NCI-H526 treated with DMSO at 0.1 percent for 48 hours (cell line): ENCODE results near the gene RBMS3.

Experiments
- DNase-seq: peaks from one replicate; lab custom pipeline; 2025; lab: John Stamatoyannopoulos, UW

Gene RBMS3

DNA sequence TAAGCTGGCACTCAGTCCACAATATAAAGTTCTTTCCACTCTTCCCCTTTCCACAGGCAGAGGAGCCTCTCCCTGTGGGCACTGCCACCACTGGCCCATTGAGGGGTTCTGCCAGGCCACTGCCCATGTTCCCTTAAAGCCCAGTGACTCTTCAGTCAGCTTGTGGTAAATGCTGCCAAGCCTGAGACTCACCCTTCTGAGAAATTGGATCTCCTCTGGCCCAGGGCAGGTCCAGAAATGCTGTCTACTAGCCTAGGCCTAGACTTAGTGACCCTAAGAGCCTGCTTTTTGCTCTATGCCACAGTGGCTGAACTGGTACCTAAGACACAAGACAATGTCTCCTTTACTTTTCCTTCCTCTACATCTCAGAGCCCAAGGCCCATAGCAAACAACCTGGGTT is 295.8 kb downstream of the RBMS3 start:
- DNase-seq: no peak

DNA sequence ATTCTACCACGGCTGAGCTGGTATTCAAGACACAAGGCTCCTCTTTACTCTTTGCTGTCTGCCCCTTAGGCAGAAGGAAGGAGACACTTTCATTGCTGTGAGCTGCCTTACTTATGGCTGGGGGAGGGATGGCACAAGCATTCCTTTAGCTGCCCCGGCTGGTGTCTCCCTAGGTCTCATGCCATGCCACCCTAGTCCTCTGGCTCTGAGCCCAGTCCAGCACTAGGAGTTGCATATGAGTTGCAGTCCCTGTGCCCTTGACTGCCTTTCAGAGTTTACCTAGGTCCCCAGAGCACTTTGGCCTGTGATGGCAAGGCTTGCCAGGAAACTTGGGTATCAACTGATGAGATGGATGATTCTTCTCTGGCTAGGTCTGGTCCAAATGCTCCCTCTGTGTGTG is 296.4 kb downstream of the RBMS3 start:
- DNase-seq: no peak

DNA sequence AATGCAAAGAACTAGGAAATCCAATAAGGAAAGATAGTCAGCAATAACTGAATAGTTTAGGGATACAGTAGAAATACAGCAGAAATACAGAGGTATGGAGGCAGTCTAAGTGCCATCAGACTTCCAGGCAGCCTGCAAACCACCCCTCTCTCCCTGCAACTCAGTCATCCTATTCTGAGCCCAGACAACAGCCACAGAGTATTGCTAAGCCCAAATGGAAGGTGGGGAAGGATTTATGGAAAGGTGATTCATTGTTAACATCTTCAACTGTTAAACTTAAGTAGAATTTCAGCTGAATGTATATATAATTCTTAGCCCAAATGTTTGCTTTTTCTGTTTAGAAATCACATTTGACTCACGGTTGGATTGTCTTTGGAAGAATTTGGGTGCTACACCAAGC is 300.4 kb downstream of the RBMS3 start:
- DNase-seq: no peak

DNA sequence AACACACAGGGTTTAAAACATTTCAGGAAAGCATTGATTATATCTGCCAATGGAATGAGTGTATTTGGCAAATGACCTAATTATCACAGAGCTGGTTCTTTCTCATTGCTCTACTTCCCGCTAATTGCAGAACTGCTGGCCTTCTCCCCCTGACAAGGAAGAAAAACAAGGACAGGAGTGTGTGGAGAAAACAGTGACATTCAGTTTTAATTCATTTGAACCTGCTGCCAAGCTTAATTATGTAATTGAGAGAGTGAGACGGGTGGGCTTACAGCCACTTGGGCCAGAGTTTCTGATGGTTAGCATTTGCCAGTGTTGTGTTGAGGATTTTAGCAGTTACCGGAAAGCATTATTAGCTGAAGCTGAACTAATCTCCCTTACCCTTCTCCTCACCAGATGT is 301.4 kb downstream of the RBMS3 start:
- no peak for DNase-seq

GRCh38 chr3:29583861-29584260 is 303.0 kb downstream of the RBMS3 start:
- DNase-seq: no peak

GRCh38 chr3:29585368-29585767 is 304.5 kb downstream of the RBMS3 start:
- no peak for DNase-seq

DNA sequence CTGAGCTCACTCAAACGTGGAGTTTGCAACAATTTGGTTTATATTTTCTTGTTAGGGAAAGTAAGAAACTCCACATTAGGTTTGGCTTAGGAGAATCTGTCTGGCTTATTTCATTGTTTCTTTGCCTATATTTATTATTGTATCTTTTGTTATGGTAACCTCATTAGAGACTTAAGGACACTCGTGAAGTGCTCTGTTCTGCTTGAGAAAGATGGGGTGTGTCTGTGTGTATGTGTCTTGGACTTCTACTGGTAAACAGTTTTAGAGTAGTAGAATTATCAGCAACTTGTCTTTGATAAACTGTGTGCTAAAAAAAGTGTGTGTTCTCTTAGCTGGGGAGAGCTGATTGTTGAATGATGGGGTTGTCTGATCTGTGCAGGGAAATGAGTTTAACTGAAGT is 306.5 kb downstream of the RBMS3 start:
- DNase-seq: no peak

- no peak for DNase-seq
These were observed 309.1 kb downstream of the RBMS3 start for GRCh38 chr3:29590012-29590411.

GRCh38 chr3:29590461-29590860 is 309.6 kb downstream of the RBMS3 start:
- no peak for DNase-seq

GRCh38 chr3:29591579-29591978 is 310.7 kb downstream of the RBMS3 start:
- no peak for DNase-seq

DNA sequence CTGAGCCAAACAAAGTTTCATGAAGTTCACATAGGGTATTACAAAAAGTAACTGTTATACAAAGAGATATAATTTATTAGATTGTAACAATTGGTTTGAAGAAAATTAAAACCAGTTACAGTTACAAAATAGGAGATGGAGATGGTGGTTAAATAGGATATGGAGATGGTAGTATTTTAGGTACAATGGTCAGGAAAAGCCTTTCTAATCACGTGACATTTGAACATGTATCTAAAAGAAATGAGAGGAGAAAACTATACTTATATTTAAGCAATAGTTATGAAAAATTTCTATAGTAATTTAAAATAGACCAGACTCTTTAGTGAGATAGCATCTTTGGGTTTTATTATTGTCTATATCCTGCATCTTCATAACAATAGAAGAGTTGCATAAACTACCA is 312.9 kb downstream of the RBMS3 start:
- DNase-seq: no peak

- no peak for DNase-seq
These were observed 313.4 kb downstream of the RBMS3 start for GRCh38 chr3:29594261-29594660.

DNA sequence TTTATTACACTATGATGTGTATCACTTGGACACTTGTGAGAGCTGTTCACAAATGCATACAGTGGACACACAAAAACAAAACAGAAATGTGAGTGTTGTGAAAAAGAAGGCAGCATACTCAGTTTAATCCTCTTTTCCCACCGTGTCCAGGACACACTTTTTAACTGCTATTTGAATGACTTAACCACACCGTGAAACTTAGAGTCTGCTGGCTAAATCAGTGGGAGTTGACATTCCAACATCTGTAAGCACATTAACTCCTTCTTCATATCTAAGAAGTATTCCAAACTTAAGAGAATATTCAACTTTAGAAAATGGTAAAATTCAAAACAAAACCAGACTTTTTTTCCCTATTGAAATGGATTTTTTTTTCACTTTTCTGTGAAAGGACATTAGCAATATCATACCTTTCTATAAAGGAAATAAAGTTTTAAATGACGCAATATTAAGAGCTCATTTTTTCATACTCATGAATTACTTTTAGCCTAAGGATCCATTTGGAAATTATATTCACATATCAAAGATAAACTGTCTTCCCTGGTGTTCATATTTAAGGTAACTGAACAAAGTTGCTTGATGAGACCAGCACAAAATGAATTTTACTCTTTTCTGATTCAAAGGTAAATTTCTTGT is 316.6 kb downstream of the RBMS3 start:
- no peak for DNase-seq

DNA sequence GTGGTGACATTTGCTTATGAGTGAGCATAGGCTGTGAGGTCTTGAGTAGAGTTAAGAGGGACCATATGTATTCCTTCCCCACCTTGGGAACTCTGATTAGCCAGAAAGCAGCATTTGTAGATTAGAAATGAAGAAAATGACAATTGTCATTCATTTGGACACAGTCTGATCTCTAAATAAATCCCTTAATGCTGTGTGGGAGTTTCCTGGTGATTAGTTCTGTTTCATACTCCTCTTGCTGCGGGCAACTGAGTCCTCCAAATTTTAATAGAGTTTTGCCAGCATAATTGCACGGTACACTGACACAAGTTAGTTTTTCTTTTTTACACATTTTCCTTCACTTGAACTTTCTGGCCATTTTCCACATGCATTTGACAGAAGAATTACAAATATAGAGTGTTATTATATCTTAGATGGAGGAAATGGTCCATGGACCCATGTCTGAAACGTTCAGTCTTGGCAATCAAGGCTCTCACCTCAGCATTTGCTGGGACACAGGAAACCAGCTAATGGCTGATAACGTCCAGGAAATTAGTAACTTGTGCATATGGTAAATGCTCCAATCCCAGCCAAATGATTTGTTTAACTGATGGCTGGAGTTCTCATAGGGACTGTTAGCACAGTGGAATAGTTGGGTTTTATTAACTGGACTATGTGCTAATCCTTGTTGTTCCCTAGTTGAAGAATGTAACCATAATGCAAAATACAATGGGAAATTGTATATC is 321.2 kb downstream of the RBMS3 start:
- DNase-seq: no peak

- DNase-seq: no peak
These were observed 325.0 kb downstream of the RBMS3 start for GRCh38 chr3:29605845-29606244.

DNA sequence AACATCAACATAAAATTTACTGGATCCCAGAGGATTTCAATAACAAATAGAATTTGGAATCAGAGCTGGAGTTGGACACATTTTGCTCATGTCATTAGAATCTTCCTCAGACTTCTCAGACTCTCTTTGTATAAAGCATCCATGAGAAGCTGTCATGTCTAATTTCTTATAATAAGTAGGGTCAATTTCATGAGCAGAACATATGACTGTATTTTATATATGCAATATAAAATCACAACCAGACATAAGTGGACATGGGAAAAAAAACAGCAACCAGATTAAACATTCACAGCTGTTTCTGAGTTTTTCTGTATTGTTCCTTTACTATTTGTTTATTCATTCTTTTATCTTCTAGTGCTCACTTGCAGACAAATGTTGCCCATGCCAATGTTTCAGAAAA is 325.5 kb downstream of the RBMS3 start:
- DNase-seq: no peak

DNA sequence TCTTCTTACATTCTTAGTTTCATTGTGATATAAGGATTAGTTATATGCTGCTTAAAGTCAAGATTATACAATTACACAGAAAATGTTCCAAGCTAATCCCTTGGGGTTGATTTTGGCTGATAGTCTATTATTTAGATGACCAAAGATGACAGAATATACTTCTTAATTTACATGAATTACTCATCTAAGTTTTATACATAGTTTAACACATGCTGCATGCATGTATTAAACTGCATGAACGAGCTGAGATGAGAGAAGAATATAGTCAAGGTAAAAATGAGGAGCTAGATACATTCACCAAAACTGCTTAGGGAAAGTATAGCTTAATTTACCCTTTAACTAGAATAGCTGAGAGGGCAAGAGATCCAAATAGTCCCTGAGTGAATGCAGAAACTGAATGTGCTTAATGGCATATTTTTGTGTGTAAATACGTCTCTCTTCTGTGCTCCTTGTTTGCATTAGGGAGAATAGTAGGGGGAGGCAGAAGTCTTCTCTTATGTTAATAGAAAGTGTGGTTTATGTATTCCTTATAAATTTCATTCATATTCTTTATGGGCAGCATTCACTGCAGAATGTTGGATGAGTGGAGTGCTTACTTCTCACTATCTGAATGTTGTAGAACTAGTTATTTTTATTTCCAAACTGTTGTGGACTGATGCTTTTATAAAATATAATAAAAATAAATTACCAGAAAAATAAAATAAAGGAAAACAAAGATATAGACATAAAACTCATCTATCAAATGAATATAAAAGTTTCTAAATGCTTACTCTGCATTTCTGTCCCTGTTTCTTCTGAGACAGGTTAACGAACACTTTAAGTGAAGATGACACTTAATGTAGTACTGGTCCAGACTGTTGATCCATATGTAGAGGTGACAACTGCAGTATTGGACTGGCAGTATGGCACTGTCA is 327.8 kb downstream of the RBMS3 start:
- DNase-seq: peak; percentile 12

DNA sequence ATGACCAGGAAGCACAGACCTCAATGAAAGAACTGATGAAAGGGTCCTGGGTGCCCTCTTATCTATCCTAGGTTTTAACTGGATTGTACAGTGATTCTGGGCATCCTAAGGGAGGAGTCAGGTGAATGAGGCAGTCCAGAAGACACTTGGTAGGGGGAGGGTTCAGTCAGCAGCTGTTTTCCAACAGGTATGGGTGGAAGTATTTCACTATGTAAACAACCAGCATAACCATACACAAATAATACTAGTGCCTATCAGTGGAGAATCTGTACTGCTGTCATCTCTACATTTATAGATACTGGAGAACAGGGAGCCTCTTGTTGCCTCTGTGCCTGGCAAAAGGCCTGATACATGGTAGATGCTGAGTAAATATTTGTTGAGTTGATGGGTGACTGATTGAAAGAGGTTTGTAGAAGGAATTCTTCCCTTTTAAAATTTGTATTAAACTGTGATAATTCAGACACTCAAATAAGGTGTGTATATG is 328.5 kb downstream of the RBMS3 start:
- peak; percentile 99 for DNase-seq

DNA sequence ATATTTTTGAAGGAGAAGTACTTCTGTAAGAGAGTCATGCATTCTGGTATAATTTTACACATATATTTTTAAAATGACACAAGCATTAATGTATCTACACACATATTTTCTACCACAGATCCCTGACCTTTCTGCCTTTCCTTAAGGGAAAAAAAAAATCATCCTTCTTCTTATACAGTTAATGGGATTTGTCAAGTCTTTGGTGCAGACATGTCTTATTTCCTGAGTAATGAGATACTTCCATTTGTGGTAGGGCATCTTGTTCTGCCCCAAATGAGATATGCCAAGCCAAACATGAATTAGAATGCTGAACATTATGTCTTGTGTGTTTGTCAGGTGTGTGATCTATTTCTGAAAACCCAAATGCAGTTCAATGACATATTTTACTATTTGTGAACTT is 329.9 kb downstream of the RBMS3 start:
- DNase-seq: no peak

GRCh38 chr3:29611252-29611651 is 330.4 kb downstream of the RBMS3 start:
- DNase-seq: no peak

- DNase-seq: no peak
These were observed 331.7 kb downstream of the RBMS3 start for GRCh38 chr3:29612536-29612935.

- DNase-seq: no peak
These were observed 334.1 kb downstream of the RBMS3 start for GRCh38 chr3:29614954-29615353.
